GM12873 (cell line): ENCODE data around the gene LRRC61.

Source experiments
- CTCF ChIP-seq: IDR thresholded peaks from 2 replicates; pipeline ENCODE4 v1.5.1; 2012; ENCODE audit warnings: low read depth, mild to moderate bottlenecking, moderate library complexity, low read length, control low read depth; ENCODE audit not compliant: insufficient read depth; ENCODE audit errors: missing control alignments

The LRRC61 gene

GRCh38 chr7:150361402-150361801, 38.2 kb downstream of the LRRC61 start:
- TF ChIP-seq CTCF: no peak

GRCh38 chr7:150361807-150362621, 38.9 kb downstream of the LRRC61 start:
- no peak for TF ChIP-seq CTCF

- no peak for TF ChIP-seq CTCF
These were observed 40.2 kb downstream of the LRRC61 start for GRCh38 chr7:150363370-150363769.

GRCh38 chr7:150363872-150364271, 40.7 kb downstream of the LRRC61 start:
- no peak for TF ChIP-seq CTCF

GRCh38 chr7:150365194-150365593, 42.0 kb downstream of the LRRC61 start:
- no peak for TF ChIP-seq CTCF

GRCh38 chr7:150365673-150366398, 42.7 kb downstream of the LRRC61 start:
- TF ChIP-seq CTCF: no peak

GRCh38 chr7:150367677-150368095, 44.5 kb downstream of the LRRC61 start:
- no peak for TF ChIP-seq CTCF
